Measurements from ENCODE around the gene CCDC71L. TPM values are rescaled to one million over a fixed set of nuclear protein-coding genes. Genes with fewer than 3 reads are reported as not detected.
A peak's percentile ranks its signal among the peaks of the same experiment; 100 is the strongest.

CCDC71L gene
- total RNA-seq, 1 experiment from 2014 or later: 11.0 TPM

DNA sequence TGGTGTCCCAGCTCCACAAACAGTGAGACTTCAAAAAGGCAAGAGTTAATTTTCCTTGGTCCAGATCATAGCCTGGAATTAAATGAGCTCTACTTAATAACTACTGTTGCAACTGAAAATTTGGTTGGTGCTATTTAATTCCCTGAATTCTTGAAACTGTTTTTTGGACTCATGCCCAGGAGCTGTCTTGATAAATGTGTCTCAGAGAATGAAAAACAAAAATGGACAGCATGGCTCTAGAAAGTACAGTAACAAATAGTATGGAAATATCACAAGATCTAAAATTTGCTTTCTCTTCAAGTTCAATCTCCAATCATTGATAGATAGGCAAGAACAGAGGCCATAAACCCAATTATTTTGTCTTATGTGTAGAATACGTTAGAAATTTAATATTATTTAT lies 42.5 kb downstream of the CCDC71L start:
- Histone ChIP-seq H3K27me3 (no peaks in the 10 kb centered on the region), H3K4me3 (no peak overlapping the region), H3K9me3 (peaks cover 10% of the 10 kb centered on the region; the same call in 1 of the 2 replicates), H3K36me3 (no peaks in the 10 kb centered on the region)
- no peak for DNase-seq

GRCh38 chr7:106617860-106618259 lies 43.1 kb downstream of the CCDC71L start:
- H3K4me3 ChIP-seq: no peak overlapping the region
- H3K27me3 ChIP-seq: no peaks in the 10 kb centered on the region
- DNase-seq: no peak
- H3K9me3 ChIP-seq: peaks cover 10% of the 10 kb centered on the region; the same call in 1 of the 2 replicates
- no peaks in the 10 kb centered on the region for H3K36me3 ChIP-seq

DNA sequence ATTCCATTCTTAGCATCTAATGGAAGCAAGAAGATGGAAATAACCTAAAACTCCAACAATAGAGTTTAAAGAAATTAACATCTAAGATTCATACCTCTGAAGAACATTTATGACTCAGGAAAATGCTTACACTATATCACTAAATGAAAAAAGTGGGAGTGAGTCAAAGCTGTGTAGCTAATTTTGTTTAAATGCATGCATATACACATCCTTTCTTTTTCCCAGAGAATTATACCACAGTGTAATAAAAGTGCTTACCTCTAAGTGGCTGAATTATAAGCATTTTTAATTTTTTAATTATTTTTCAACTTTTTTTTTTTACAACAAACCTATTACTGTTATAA lies 44.3 kb downstream of the CCDC71L start:
- H3K9me3 ChIP-seq: peaks cover 4% of the 10 kb centered on the region; the same call in 1 of the 2 replicates
- H3K4me3 ChIP-seq: no peak overlapping the region
- DNase-seq: no peak
- H3K27me3 ChIP-seq: no peaks in the 10 kb centered on the region
- no peaks in the 10 kb centered on the region for H3K36me3 ChIP-seq

GRCh38 chr7:106615808-106616707 lies 44.9 kb downstream of the CCDC71L start:
- Histone ChIP-seq H3K36me3 (no peaks in the 10 kb centered on the region), H3K27me3 (no peaks in the 10 kb centered on the region), H3K9me3 (peaks cover 2% of the 10 kb centered on the region; the same call in 1 of the 2 replicates), H3K4me3 (no peak overlapping the region)
- no peak for DNase-seq

DNA sequence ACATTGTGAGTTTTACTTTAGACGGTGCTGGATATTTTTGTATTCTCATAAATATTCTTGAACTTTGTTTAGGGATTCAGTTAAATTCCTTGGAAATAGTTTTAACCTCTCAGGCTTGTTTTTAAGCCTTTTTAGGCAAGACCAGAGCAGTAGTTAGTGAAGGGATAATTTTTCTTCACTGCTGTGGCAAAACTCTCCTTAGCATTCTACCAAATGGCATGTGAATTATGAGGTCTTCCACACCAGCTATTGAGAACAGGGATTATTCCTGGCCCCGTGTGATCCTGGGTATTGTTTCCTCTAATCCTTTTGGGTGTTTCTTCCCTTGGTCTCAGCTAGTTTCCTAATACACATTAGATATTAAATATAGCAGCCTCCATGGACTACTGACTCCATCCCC lies 46.2 kb downstream of the CCDC71L start:
- Histone ChIP-seq H3K4me3 (no peak overlapping the region), H3K9me3 (no peaks in the 10 kb centered on the region), H3K36me3 (no peaks in the 10 kb centered on the region), H3K27me3 (no peaks in the 10 kb centered on the region)
- DNase-seq: no peak

DNA sequence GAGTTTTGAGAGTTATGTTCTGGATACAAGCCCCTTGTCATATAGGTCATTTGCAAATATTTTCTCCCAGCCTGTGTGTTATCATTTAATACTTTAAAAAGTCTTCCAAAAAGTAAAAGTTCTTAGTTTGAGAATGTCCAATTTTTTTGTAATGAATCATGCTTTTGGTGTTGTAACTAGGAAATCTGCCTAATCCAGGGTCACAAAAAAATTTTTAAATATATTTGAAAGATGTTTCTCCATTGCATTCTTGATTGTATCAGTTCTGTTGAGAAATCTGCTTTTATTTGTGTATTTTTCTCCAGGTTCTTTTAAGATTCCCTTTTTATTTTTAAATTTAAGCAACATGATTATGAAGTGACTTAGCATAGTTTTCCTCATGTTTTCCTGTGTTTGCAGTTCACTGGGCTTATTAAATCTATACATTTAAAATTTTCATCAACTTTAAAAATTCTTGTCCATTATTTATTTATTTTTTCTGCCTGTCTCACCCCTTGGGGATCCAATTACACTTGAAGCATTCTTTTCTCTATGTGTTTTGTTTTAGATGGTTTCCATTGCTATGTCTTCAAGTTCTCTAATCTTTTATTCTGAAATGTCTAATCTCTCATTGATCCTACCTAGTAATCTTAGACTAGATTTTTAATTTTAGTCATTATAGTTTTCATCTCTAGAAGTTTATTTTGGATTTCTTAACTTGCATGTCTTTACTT lies 47.0 kb downstream of the CCDC71L start:
- Histone ChIP-seq H3K27me3 (no peaks in the 10 kb centered on the region), H3K9me3 (no peaks in the 10 kb centered on the region), H3K36me3 (no peaks in the 10 kb centered on the region), H3K4me3 (no peak overlapping the region)
- DNase-seq: no peak

- no peak overlapping the region for H3K4me3 ChIP-seq
- no peak for DNase-seq
Observed at GRCh38 chr7:106613279-106613678, 47.7 kb downstream of the CCDC71L start.

GRCh38 chr7:106612432-106612831 lies 48.5 kb downstream of the CCDC71L start:
- no peak for DNase-seq
- no peak overlapping the region for H3K4me3 ChIP-seq
- no peaks in the 10 kb centered on the region for H3K36me3 ChIP-seq
- no peaks in the 10 kb centered on the region for H3K27me3 ChIP-seq
- H3K9me3 ChIP-seq: no peaks in the 10 kb centered on the region

More at GRCh38 chr7:106613279-106613678, 47.7 kb downstream of the CCDC71L start:
- Histone ChIP-seq H3K36me3 (no peaks in the 10 kb centered on the region), H3K27me3 (no peaks in the 10 kb centered on the region), H3K9me3 (no peaks in the 10 kb centered on the region)

GRCh38 chr7:106611911-106612310 lies 49.0 kb downstream of the CCDC71L start:
- H3K27me3 ChIP-seq: no peaks in the 10 kb centered on the region
- no peaks in the 10 kb centered on the region for H3K9me3 ChIP-seq
- no peak overlapping the region for H3K4me3 ChIP-seq
- H3K36me3 ChIP-seq: no peaks in the 10 kb centered on the region
- DNase-seq: peak; percentile 26

DNA sequence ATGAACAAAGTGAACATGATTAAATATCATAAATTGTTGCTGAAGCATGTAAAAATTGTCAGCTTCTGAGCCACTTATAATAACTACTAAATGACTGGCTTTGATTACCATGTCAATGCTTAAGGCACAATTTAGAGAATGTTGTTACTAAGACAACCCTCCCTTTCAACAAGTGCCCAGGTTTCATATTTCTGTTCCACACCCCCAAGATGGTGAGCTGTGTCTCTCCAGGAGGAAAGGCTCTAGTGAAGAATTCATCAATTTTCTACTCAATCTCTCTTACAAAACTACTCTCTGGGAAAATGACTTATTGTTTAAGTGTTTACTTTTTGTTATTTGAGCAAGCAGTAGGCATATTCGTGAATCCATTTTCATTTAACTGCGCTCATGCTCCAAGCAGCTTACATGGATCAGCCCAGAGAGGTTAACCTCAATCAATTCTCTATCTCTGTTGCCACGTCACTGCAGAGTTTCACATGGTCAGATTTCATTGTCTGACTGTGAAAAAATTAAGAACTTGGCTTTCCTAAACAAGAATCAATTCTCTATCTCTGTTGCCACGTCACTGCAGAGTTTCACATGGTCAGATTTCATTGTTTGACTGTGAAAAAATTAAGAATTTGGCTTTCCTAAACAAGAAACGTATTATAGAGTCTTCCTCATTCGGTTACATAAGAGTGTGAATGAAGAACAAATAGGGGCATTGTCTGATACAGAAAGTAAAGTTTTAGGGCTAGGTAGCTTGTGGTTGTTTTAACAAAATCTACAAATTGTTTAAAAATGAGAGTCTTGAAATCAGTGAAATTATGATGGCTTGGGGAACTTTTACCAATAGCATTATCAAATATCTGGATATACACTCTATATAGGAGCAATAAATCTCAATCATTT lies 49.7 kb downstream of the CCDC71L start:
- Histone ChIP-seq H3K36me3 (no peaks in the 10 kb centered on the region), H3K4me3 (no peak overlapping the region), H3K9me3 (no peaks in the 10 kb centered on the region), H3K27me3 (no peaks in the 10 kb centered on the region)
- DNase-seq: no peak

- Histone ChIP-seq H3K36me3 (no peaks in the 10 kb centered on the region), H3K27me3 (no peaks in the 10 kb centered on the region), H3K9me3 (no peaks in the 10 kb centered on the region), H3K4me3 (no peak overlapping the region)
- DNase-seq: peak; percentile 0
Observed at GRCh38 chr7:106609416-106609815, 51.5 kb downstream of the CCDC71L start.

GRCh38 chr7:106608661-106609060 lies 52.3 kb downstream of the CCDC71L start:
- Histone ChIP-seq H3K9me3 (no peaks in the 10 kb centered on the region), H3K4me3 (no peak overlapping the region), H3K27me3 (no peaks in the 10 kb centered on the region), H3K36me3 (no peaks in the 10 kb centered on the region)
- DNase-seq: no peak

Other genes with a start within 250 kb of the CCDC71L start
- not detected in 2 replicates for gene PIK3CG, start 204.1 kb upstream of the CCDC71L start, total RNA-seq (2014; rRNA removed; shearing (Covaris generic); ENCODE audit: low replicate concordance)